Spleen (tissue), 11 donors: ENCODE data around the gene HOXC6. TPM values are rescaled to one million over a fixed set of nuclear protein-coding genes. Genes with fewer than 3 reads are reported as not detected.

Source experiments
- DNase-seq: peaks from one replicate; pipeline ENCODE4 v3.0.0-alpha.2; 2020
- H3K27ac ChIP-seq, 8 donors: fragments of 200-600 bp; sonication (generic) in 7 of 8; 1 replicate in 4 of 8; 2 replicates in 4 of 8; pipeline versions ENCODE4 v1.5.0 to v1.8.0; 2016 to 2021; ENCODE audit warnings: inconsistent platforms in 4 of 8, mild to moderate bottlenecking in 4 of 8, moderate library complexity in 1 of 8
- H3K27me3 ChIP-seq, 7 donors: fragments of 200-600 bp; sonication (generic) in 6 of 7; replicated peaks in 1 of 7; 1 replicate in 4 of 7; 2 replicates in 3 of 7; pipeline versions ENCODE4 v1.5.0 to v1.8.0; 2016 to 2021; ENCODE audit warnings: inconsistent platforms in 3 of 7, mild to moderate bottlenecking in 1 of 7
- H3K36me3 ChIP-seq, 6 donors: fragments of 200-600 bp; sonication (generic) in 5 of 6; 1 replicate in 4 of 6; 2 replicates in 2 of 6; pipeline versions ENCODE4 v1.5.0 to v1.8.0; 2016 to 2021; ENCODE audit warnings: inconsistent platforms in 2 of 6
- H3K4me1 ChIP-seq, 6 donors: fragments of 200-600 bp; sonication (generic) in 5 of 6; 1 replicate in 3 of 6; 2 replicates in 3 of 6; pipeline versions ENCODE4 v1.5.0 to v1.8.0; 2016 to 2021; ENCODE audit warnings: inconsistent platforms in 3 of 6
- H3K4me3 ChIP-seq, 8 donors: fragments of 200-600 bp; sonication (generic) in 7 of 8; 1 replicate in 4 of 8; 2 replicates in 4 of 8; pipeline versions ENCODE4 v1.5.0 to v1.8.0; 2016 to 2021; ENCODE audit warnings: inconsistent platforms in 4 of 8, mild to moderate bottlenecking in 4 of 8, moderate library complexity in 2 of 8
- H3K9me3 ChIP-seq, 8 donors: fragments of 200-600 bp; sonication (generic) in 7 of 8; 1 replicate in 4 of 8; 2 replicates in 4 of 8; pipeline versions ENCODE4 v1.5.0 to v1.8.0; 2016 to 2021; ENCODE audit warnings: inconsistent platforms in 4 of 8
- CTCF ChIP-seq, 11 experiments: fragments of 200-600 bp in 7 of 11; fragments of 450-650 bp in 4 of 11; sonication (generic) in 4 of 11; IDR thresholded peaks in 8 of 11; conservative IDR thresholded peaks in 3 of 11; 1 replicate in 7 of 11; 2 replicates in 4 of 11; pipeline versions ENCODE4 v1.4.0 to v1.8.0; 2016 to 2021; ENCODE audit warnings: antibody characterized with exemption in 11 of 11, inconsistent platforms in 4 of 11, mild to moderate bottlenecking in 1 of 11
- POLR2A ChIP-seq, 3 donors: fragments of 450-650 bp; IDR thresholded peaks; one replicate each; pipeline ENCODE4 v1.5.1; 2017; ENCODE audit warnings: antibody characterized with exemption in 3 of 3, mild to moderate bottlenecking in 1 of 3
- POLR2AphosphoS5 ChIP-seq, 3 donors: sonication (generic); formaldehyde crosslinking; IDR thresholded peaks; one replicate each; pipeline ENCODE4 v1.5.1; 2017; ENCODE audit warnings: antibody characterized with exemption in 3 of 3
- WGBS, 5 donors: extraction: QIAGEN DNeasy Blood & Tissue Kit in 3 of 5; methylation state at CpG; one replicate each; pipeline versions ENCODE4 v1.1.5 to v1.1.7; 2013 to 2018; 5-methylcytosine and 5-hydroxymethylcytosine counted together
- intact Hi-C: fragments of 100-400 bp; cut with DNase I; formaldehyde crosslinking; loops from one replicate; pipeline ENCODE4 v1.15.0; 2023; ENCODE audit warnings: low total_unique reads
- polyA plus RNA-seq, 3 donors: library from polyadenylated mRNA; stranded (reverse); fragments of 200-250 nt; gene quantifications; one replicate each; pipeline ENCODE4 v1.2.1, GENCODE V29; 2013
- total RNA-seq, 7 donors: library from RNA; depleted of rRNA in 3 of 7; stranded (reverse); fragments of >200 nt in 3 of 7; fragmentation: NEBNext Ultra II Directional in 4 of 7; extraction: Animal tissue kit (Norgen Biotek cat#: 25700) in 4 of 7; gene quantifications; one replicate each; pipeline versions ENCODE4 v1.1.0 to v1.2.1, GENCODE V29; 2016 to 2021
- donor health status: healthy with polysubstance abuse.
- donor health status: DM: no; HTN: no; CAD: no; lungs with moderate emphysema.
- donor health status: DM: no; HTN: no; CAD: no.
- donor health status: Bipolar disorder and iron deficiency.
- donor health status: healthy.
- donor health status: DM: no; HTN: no; CAD: no.
- donor health status: DM: yes; HTN: yes; CAD: no.

Gene HOXC6
- total and polyA plus RNA-seq, 10 donors, result 0.11 to 0.52 (median 0.24) TPM; not detected in 4

GRCh38 chr12:53996240-53997203 lies 31.7 kb upstream of the HOXC6 start:
- WGBS, 5 donors, result 20 to 32% (median 24%) methylated on average over 29 of the region's 29 CpGs
- no peak for TF ChIP-seq POLR2A (IDR thresholded peaks at IDR 0.05)
- TF ChIP-seq POLR2AphosphoS5 (IDR thresholded peaks at IDR 0.05), result no peak
- TF ChIP-seq CTCF (IDR thresholded peaks at IDR 0.05 in 8 of 11, conservative IDR thresholded peaks at IDR 0.05 in 3 of 11), result no peak
- Histone ChIP-seq H3K4me3 (peak overlapping the region; percentile 24 to 77 (median 49)), H3K27ac (no peak overlapping the region), H3K9me3 (no peaks in the 10 kb centered on the region), H3K4me1 (peaks cover 19 to 58% (median 47%) of the 10 kb centered on the region in 6 donors), H3K36me3 (no peaks in the 10 kb centered on the region), H3K27me3 (peaks cover 24 to 100% (median 100%) of the 10 kb centered on the region in 7 donors)
- DNase-seq, result peak; percentile 64
- intact Hi-C loops, result no loop called here

DNA sequence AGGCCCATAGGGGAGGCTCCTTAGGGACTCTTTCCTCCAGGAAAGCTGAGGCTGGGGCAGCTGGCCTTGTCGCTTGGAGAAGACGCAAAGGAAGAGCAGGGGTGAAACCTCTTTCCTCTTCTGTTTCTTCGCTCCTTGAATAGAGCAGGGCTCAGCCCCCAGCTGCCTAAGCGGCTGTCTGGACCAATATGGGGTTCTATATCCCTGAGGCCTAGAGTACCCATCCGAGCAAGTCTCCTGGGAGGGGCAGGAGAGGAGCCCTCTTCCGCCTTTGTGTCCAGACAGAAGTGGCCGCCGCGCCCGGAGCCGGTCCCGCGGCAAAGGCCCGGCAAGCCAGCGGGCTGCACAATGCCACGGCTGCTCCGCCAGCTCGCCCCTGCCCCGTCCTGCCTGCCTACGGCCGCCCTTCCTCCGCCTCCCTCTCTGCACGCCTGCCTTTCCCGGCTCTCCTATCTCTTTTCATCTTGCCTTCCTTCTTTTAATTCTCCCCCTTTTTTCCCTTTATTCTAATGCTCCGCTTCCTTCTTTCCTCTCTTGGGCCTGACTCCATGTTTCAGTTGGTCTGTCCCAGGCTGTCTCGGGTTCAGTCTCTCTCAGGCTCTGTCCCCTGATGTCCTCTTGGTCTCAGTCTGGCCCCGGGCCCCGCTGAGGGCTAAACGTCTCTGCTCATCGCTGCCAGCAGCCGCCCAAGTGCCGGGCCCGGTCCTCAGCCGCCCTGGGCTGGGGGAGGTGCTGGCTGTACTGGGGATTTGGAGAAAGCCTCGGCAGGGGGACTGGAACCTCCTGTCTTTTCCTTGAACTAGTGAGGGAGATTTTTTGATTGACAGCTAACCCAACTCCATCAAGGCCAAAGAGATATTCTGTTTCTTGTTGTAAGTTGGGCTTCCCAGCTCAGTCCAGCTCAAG lies 30.8 kb upstream of the HOXC6 start:
- no peaks in the 10 kb centered on the region for H3K9me3 ChIP-seq
- H3K4me1 ChIP-seq, result peaks cover 19 to 58% (median 47%) of the 10 kb centered on the region in 6 donors
- no peak overlapping the region for H3K4me3 ChIP-seq
- peaks cover 24 to 100% (median 100%) of the 10 kb centered on the region in 7 donors for H3K27me3 ChIP-seq
- H3K36me3 ChIP-seq, result no peaks in the 10 kb centered on the region
- peak; percentile 68 for DNase-seq
- WGBS, 5 donors, result 7 to 10% (median 10%) methylated on average over 35 of the region's 35 CpGs
- no peak for TF ChIP-seq POLR2A (IDR thresholded peaks at IDR 0.05)
- no peak for TF ChIP-seq CTCF (IDR thresholded peaks at IDR 0.05 in 8 of 11, conservative IDR thresholded peaks at IDR 0.05 in 3 of 11)
- intact Hi-C loops, result no loop called here
- no peak overlapping the region for H3K27ac ChIP-seq

DNA sequence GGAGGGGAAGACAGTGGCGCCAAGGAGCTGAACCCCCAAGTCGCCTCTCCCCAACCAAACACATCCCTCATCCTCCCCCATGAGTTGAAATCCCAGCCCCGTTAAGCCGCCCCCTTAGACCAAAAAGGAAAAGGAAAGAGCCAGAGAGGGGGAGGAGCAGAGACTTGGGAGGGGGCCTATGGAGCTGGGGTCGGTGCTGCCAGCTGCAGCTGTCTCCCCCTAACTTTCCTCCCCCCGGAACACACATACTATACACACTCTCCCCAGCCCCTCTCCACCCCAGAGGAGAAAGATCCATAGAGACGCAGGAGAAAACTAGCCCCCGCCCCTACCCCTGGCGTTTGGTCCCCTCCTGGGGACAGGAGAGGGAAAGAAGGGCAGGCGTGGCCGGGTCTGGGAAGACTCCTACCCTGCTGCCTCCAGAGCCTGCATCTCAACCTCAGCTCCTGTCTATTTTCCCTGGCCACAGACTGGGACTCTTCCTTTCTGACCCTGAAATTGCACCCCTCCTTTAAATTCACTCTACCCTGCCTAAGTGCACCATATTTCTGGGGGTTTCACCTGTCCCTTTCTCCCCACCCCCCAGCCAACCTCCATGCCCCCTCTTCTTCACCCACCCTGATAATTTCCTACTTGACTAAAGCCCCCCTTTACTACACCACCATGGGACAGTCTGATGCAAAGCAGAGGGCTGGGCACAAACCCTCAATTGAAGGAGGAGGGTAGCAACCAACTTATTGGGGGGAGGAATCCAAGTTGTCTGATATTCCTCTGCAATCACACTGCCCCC lies 29.9 kb upstream of the HOXC6 start:
- Histone ChIP-seq H3K4me1 (peaks cover 19 to 58% (median 47%) of the 10 kb centered on the region in 6 donors), H3K36me3 (no peaks in the 10 kb centered on the region), H3K27me3 (peaks cover 24 to 100% (median 100%) of the 10 kb centered on the region in 7 donors), H3K27ac (no peak overlapping the region), H3K9me3 (no peaks in the 10 kb centered on the region), H3K4me3 (no peak overlapping the region)
- intact Hi-C loops, result no loop called here
- TF ChIP-seq CTCF (IDR thresholded peaks at IDR 0.05 in 8 of 11, conservative IDR thresholded peaks at IDR 0.05 in 3 of 11), result no peak
- TF ChIP-seq POLR2A (IDR thresholded peaks at IDR 0.05), result no peak
- WGBS, 5 donors, result 8 to 12% (median 9%) methylated on average over 10 to 11 of the region's 11 CpGs
- no peak for DNase-seq
